AG10803 (cell line): ENCODE data around the gene STOX1.
"Not testable (repeated sequence)": the region's sequence is repeated elsewhere in the genome, so short reads cannot be mapped to it uniquely, and the experiment has no call there.

Experiments used
- DNase-seq: peaks from one replicate; pipeline ENCODE4 v3.0.0; 2010; ENCODE audit warnings: low read depth
- H3K4me3 ChIP-seq: 2 replicates; pipeline ENCODE4 v1.5.1; 2011; ENCODE audit warnings: mild to moderate bottlenecking, low read length, control low read depth
- TF ChIP-seq, protein P1 (sequence below): conservative IDR thresholded peaks from 2 replicates; pipeline ENCODE4 v1.5.1; 2011; ENCODE audit warnings: mild to moderate bottlenecking, low read length, control low read depth, inconsistent platforms

Gene STOX1

DNA sequence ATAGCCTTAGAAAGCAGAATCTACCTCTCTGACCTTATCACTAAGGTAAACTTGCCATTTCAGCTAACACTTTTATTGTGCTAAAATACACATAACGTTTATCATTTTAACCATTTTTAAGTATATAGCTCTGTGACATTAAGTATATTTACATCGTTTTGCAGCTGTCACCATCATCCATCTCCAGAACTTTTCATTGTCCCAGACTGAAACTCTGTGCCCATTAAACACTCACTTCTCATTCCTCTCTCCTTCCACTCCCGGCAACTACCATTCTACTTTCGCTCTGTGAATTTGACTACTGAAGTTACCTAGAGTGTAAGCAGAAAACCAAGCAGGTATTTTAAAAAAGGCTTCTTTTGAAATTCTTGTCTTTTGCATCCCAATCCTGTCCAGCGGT is 75.1 kb downstream of the STOX1 start:
- peak overlapping the region; percentile 93 for H3K4me3 ChIP-seq

DNA sequence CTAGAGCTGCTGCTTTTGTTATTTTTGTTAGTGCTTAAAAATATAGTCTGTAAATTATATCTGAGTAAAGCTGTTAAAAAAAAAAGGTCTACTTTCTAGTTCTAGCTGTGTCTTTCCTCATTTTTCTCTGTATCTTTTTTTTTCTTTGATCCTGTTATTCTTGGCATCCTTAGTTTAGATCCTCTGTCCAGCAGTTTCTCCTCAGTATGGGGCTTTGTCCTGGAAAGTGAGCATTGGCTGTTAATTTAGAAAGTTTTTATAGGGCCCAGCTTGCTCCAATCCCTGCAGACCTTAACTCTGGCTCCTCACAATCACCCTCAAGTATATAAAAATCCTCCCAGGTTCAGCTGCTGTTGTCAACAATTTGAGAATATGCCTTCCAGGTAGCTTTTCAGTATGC is 97.3 kb downstream of the STOX1 start:
- no peak for DNase-seq
- TF ChIP-seq, protein P1, sequence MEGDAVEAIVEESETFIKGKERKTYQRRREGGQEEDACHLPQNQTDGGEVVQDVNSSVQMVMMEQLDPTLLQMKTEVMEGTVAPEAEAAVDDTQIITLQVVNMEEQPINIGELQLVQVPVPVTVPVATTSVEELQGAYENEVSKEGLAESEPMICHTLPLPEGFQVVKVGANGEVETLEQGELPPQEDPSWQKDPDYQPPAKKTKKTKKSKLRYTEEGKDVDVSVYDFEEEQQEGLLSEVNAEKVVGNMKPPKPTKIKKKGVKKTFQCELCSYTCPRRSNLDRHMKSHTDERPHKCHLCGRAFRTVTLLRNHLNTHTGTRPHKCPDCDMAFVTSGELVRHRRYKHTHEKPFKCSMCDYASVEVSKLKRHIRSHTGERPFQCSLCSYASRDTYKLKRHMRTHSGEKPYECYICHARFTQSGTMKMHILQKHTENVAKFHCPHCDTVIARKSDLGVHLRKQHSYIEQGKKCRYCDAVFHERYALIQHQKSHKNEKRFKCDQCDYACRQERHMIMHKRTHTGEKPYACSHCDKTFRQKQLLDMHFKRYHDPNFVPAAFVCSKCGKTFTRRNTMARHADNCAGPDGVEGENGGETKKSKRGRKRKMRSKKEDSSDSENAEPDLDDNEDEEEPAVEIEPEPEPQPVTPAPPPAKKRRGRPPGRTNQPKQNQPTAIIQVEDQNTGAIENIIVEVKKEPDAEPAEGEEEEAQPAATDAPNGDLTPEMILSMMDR = no peak
- H3K4me3 ChIP-seq = no peak overlapping the region

More for the DNA sequence above, 75.1 kb downstream of the STOX1 start:
- no peak for DNase-seq
- TF ChIP-seq, protein P1 = no peak

DNA sequence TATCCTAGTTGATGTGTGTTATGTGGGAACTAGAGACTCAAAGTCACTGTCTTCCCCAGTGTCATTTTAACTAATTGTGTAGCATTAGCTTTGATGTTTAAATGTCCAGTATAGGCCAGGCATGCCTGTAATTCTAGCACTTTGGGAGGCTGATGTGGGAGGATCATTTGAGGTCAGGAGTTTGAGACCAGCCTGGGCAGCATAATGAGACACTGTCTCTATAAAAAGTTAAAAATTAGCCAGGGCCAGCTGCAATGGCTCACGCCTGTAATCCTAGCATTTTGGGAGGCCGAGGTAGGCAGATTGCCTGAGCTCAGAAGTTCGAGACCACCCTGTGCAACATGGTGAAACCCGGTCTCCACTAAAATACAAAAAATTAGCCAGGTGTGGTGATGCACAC is 98.2 kb downstream of the STOX1 start:
- no peak for DNase-seq
- TF ChIP-seq, protein P1 = no peak

DNA sequence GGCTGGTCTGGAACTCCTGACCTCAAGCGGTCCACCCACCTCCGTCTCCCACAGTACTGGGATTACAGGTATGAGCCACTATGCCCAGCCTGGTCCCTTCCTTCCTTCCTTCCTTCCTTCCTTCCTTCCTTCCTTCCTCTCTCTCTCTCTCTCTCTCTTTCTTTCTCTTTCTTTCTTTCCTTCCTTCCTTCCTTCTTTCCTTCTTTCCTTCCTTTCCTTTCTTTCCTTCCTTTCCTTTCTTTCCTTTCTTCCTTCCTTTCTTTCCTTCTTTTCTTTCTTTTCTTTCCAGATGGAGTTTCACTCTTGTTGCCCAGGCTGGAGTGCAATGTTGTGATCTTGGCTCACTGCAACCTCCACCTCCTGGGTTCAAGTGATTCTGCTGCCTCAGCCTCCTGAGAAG is 101.8 kb downstream of the STOX1 start:
- DNase-seq, H3K4me3 ChIP-seq: not testable (repeated sequence)

More for the DNA sequence above, 98.2 kb downstream of the STOX1 start:
- H3K4me3 ChIP-seq = no peak overlapping the region

DNA sequence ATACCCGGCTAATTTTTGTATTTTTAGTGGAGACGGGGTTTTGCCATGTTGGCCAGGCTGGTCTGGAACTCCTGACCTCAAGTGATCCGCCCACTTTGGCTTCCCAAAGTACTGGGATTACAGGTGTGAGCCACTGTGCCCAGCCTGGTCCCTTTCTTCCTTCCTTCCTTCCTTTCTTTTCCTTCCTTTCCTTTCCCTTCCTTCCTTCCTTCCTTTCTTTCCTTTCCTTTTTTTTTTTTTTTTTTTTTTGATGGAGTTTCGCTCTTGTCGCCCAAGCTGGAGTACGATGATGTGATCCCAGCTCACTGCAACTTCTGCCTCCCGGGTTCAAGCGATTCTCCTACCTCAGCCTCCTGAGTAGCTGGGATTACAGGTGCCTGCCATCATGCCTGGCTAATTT is 102.6 kb downstream of the STOX1 start:
- not testable (repeated sequence) for DNase-seq

DNA sequence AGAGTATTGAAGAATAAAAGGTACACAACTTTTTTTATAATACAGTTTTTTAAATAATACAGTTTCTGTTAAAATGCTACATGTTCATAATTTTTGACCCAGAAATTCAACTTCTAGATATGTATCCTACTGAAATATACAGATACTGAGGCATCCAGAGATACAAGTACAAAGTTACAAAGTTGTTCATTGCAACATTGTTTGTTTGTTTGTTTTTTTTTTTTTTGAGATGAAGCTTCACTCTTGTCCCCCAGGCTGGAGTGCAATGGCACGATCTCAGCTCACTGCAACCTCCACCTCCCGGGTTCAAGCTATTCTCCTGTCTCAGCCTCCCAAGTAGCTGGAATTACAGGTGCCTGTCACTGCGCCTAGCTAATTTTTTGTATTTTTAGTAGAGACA is 105.5 kb downstream of the STOX1 start:
- DNase-seq, H3K4me3 ChIP-seq: not testable (repeated sequence)

More for the DNA sequence above, 102.6 kb downstream of the STOX1 start:
- H3K4me3 ChIP-seq = not testable (repeated sequence)

DNA sequence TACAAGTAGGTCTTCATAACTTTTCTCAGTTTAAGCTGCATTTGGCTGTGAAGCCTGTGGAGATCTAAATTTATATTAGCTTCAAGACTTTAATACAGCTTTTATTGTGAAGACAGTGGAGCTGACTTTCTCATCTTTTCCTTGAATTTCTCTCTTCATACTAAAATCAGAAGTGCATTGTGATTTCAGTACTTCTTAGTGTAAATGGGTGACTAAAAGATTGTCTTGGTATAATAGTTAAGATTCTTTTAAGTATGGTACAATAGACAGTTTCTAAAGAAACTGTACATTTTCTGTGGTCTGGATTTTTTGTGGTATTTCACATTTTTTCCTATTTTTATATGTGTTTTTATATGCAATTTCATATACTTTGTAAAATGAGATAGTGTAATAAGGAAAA is 107.7 kb downstream of the STOX1 start:
- TF ChIP-seq, protein P1 = no peak
- no peak for DNase-seq
- no peak overlapping the region for H3K4me3 ChIP-seq

DNA sequence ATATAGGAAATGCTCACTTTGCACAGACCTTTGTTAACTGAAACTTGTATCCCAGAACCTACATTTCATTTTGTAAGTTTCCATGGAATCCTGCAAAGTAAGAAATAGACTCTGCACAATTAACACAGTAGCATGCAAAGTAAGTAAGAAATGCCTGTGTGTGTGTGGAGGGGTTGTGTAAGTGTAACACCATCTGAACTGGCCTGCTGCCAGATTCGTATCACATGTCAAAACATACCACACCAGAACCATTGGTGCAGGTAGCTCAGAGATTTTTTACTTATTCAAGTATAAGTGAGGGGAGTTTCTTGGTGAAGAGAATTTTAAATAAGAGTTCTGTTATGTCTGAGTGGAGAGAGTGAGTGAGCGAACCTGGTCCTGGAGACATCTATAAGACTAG is 110.8 kb downstream of the STOX1 start:
- TF ChIP-seq, protein P1 = no peak
- H3K4me3 ChIP-seq = no peak overlapping the region
- peak; percentile 8 for DNase-seq

DNA sequence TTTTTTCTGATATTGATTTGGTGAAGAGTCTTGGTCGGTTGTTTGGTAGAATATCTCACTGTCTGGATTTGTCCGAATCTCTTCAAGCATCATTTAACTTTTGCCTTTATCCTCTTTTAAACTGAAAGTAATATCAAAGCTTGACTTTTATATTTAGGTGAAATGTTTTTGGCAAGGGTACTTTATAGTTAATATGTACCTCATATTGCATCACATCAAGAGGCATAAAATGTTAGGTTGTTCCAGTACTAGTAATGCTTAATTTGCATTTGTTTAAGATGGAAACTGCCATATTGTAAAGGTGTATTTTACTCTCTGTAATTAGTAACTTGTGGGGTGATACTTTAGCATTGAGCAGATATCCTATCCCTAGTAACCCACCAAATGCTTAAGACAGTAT is 111.6 kb downstream of the STOX1 start:
- DNase-seq = no peak
- H3K4me3 ChIP-seq = no peak overlapping the region
- TF ChIP-seq, protein P1 = no peak

DNA sequence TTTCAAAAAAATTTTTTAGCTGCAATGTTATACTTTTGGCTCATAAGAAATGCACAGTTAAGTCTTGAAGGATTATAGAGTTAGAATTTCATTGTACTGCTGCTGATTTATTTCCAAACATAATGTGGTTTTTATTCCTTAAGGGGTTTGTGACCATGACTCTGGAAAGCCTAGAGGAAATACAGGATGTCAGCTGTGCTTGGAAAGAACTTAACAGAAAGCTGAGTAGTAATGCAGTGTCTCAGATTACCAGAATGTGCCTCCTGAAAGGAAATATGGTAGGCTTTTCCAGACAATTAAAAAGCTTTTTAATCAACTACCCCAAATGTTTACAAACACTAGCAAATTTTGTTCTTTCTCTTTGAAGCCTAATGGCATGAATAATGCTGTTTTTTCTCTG is 113.6 kb downstream of the STOX1 start:
- not testable (repeated sequence) for H3K4me3 ChIP-seq, DNase-seq
